Activated CD8-positive, alpha-beta memory T cell treated with anti-CD3 and anti-CD28 coated beads for 1 hour (primary cell): ENCODE data around the gene SHC4.
"Not testable (repeated sequence)": the region's sequence is repeated elsewhere in the genome, so short reads cannot be mapped to it uniquely, and the experiment has no call there.

Source experiments
- DNase-seq, 2 donors: peaks; one replicate each; pipeline ENCODE4 v3.0.0-alpha.2; 2020; ENCODE audit warnings: low read depth in 1 of 2; ENCODE audit errors: extremely low read depth in 1 of 2

The SHC4 gene

GRCh38 chr15:48963524-48964113, at the start of gene SHC4:
TSS of gene SHC4 (minus strand) at chr15:48963919. CDS start at chr15:48963015, 904 bp downstream.
- no peak for DNase-seq

- DNase-seq = no peak
Measured at GRCh38 chr15:48999314-48999713, 35.6 kb upstream of the SHC4 start.

GRCh38 chr15:48996276-48996675, 32.6 kb upstream of the SHC4 start:
- DNase-seq = no peak

- DNase-seq = no peak
Measured at GRCh38 chr15:48993380-48993779, 29.7 kb upstream of the SHC4 start.

- no peak for DNase-seq
Measured at GRCh38 chr15:48992545-48992944, 28.8 kb upstream of the SHC4 start.

- no peak for DNase-seq
Measured at GRCh38 chr15:48992096-48992495, 28.4 kb upstream of the SHC4 start.

GRCh38 chr15:48989170-48989569, 25.5 kb upstream of the SHC4 start:
- DNase-seq = no peak

GRCh38 chr15:48987142-48987541, 23.4 kb upstream of the SHC4 start:
- no peak for DNase-seq

GRCh38 chr15:48986240-48986639, 22.5 kb upstream of the SHC4 start:
- no peak for DNase-seq

- no peak for DNase-seq
Measured at GRCh38 chr15:48985516-48985915, 21.8 kb upstream of the SHC4 start.

- DNase-seq = no peak
Measured at GRCh38 chr15:48984811-48985352, 21.2 kb upstream of the SHC4 start.

- DNase-seq = no peak
Measured at GRCh38 chr15:48984021-48984710, 20.4 kb upstream of the SHC4 start.

GRCh38 chr15:48983300-48983699, 19.6 kb upstream of the SHC4 start:
- DNase-seq = no peak

GRCh38 chr15:48981941-48982340, 18.2 kb upstream of the SHC4 start:
- DNase-seq = no peak

- no peak for DNase-seq
Measured at GRCh38 chr15:48978638-48979037, 14.9 kb upstream of the SHC4 start.

- no peak for DNase-seq
Measured at GRCh38 chr15:48976444-48977088, 12.8 kb upstream of the SHC4 start.

GRCh38 chr15:48975472-48976419, 12.0 kb upstream of the SHC4 start:
- peak; percentile 17 to 59 for DNase-seq

GRCh38 chr15:48974882-48975281, 11.2 kb upstream of the SHC4 start:
- DNase-seq = no peak

GRCh38 chr15:48972750-48973503, 9.2 kb upstream of the SHC4 start:
- no peak for DNase-seq

GRCh38 chr15:48970926-48971325, 7.2 kb upstream of the SHC4 start:
- DNase-seq = not testable (repeated sequence)
